Fibroblast of lung (primary cell): ENCODE results near the gene CHIT1. TPM values are rescaled to one million over a fixed set of nuclear protein-coding genes. Genes with fewer than 3 reads are reported as not detected.

Experiments
- DNase-seq, 2 donors: peaks; one replicate each; pipeline versions ENCODE4 v3.0.0 to v3.0.0-alpha.2; 2010; ENCODE audit warnings: low read depth in 2 of 2
- H2AFZ ChIP-seq: 2 replicates; pipeline ENCODE4 v1.5.1; 2012; ENCODE audit warnings: low read length, control low read depth, inconsistent platforms
- H3K27ac ChIP-seq: 2 replicates; pipeline ENCODE4 v1.5.1; 2011; ENCODE audit warnings: low read length, control low read depth; ENCODE audit not compliant: insufficient read depth
- H3K27me3 ChIP-seq: 2 replicates; pipeline ENCODE4 v1.5.1; 2011; ENCODE audit warnings: mild to moderate bottlenecking, low read length; ENCODE audit not compliant: control insufficient read depth, insufficient read depth
- H3K36me3 ChIP-seq: 2 replicates; pipeline ENCODE4 v1.5.1; 2011; ENCODE audit warnings: low read length; ENCODE audit not compliant: control insufficient read depth, insufficient read depth
- H3K4me1 ChIP-seq: 2 replicates; pipeline ENCODE4 v1.5.1; 2011; ENCODE audit warnings: low read length; ENCODE audit not compliant: control insufficient read depth, insufficient read depth; ENCODE audit errors: extremely low read depth
- H3K4me2 ChIP-seq: 2 replicates; pipeline ENCODE4 v1.5.1; 2011; ENCODE audit warnings: low read length, control low read depth; ENCODE audit not compliant: insufficient read depth; ENCODE audit errors: extremely low read depth
- H3K4me3 ChIP-seq, 4 experiments: fragments of 200-600 bp in 1 of 4; sonication (generic) in 1 of 4; replicated peaks in 1 of 4; 2 replicates each; pipeline ENCODE4 v1.5.1; 2011 to 2016; ENCODE audit warnings: low read length in 4 of 4, low read depth in 3 of 4, mild to moderate bottlenecking in 3 of 4, control low read depth in 2 of 4, inconsistent platforms in 1 of 4, mixed read lengths in 1 of 4; ENCODE audit not compliant: insufficient read depth in 1 of 4; ENCODE audit errors: control extremely low read depth in 1 of 4
- H3K79me2 ChIP-seq: 2 replicates; pipeline ENCODE4 v1.5.1; 2012; ENCODE audit warnings: mild to moderate bottlenecking, low read length, inconsistent platforms; ENCODE audit not compliant: control insufficient read depth, insufficient read depth
- H3K9ac ChIP-seq: 2 replicates; pipeline ENCODE4 v1.5.1; 2011; ENCODE audit warnings: mild to moderate bottlenecking, low read length, control low read depth; ENCODE audit not compliant: insufficient read depth
- H3K9me3 ChIP-seq: 2 replicates; pipeline ENCODE4 v1.5.1; 2012; ENCODE audit warnings: low read depth, low read length; ENCODE audit not compliant: control insufficient read depth, insufficient read depth
- H4K20me1 ChIP-seq: 2 replicates; pipeline ENCODE4 v1.5.1; 2011; ENCODE audit warnings: low read length; ENCODE audit not compliant: control insufficient read depth, insufficient read depth; ENCODE audit errors: extremely low read depth
- EZH2 ChIP-seq: IDR thresholded peaks from 2 replicates; pipeline ENCODE4 v1.5.1; 2012; ENCODE audit warnings: low read length, control low read depth, mild to moderate bottlenecking; ENCODE audit errors: missing control alignments
- polyA plus RNA-seq, 2 donors: library from polyadenylated mRNA; depleted of rRNA in 1 of 2; stranded (reverse) in 1 of 2; unstranded in 1 of 2; fragments of >200 nt; gene quantifications; 2 replicates each; pipeline ENCODE4 v1.2.1, GENCODE V29; 2011 to 2012; ENCODE audit warnings: missing spikeins in 1 of 2
- total RNA-seq: library from RNA; depleted of rRNA; stranded (reverse); fragments of >200 nt; gene quantifications from 2 replicates; pipeline ENCODE4 v1.2.1, GENCODE V29; 2014
- TF ChIP-seq, protein P1 (sequence below), 2 donors: IDR thresholded peaks in 1 of 2; conservative IDR thresholded peaks in 1 of 2; 1 replicate in 1 of 2; 2 replicates in 1 of 2; pipeline ENCODE4 v1.5.1; 2011 to 2012; ENCODE audit warnings: low read length in 2 of 2, control low read depth in 1 of 2, inconsistent platforms in 1 of 2, low read depth in 1 of 2, mild to moderate bottlenecking in 1 of 2

Gene CHIT1
- total and polyA plus RNA-seq, 2 donors (not counting 1 experiment from before 2014, with no cell fraction given), result not detected

DNA sequence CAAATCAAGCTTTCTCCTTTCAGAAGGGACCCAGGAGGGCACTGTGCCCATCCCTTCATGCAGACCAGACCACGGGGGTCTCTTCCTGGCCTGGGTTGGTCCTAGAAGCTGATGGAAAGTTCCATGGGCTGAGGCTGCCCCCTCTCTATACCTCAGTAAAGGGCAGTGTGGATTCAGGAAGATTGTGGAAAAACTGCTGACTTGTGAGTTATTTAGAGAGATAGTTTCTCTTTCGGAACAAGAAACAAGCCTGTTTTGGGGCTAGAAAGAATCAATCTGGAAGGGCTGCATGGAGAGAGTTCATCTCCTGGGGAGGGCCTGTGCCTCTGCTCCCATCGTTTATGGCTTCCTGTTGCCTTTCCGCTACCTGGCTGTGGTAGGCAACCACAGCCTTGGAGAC is 803 bp downstream of the CHIT1 start:
- TF ChIP-seq, protein P1, sequence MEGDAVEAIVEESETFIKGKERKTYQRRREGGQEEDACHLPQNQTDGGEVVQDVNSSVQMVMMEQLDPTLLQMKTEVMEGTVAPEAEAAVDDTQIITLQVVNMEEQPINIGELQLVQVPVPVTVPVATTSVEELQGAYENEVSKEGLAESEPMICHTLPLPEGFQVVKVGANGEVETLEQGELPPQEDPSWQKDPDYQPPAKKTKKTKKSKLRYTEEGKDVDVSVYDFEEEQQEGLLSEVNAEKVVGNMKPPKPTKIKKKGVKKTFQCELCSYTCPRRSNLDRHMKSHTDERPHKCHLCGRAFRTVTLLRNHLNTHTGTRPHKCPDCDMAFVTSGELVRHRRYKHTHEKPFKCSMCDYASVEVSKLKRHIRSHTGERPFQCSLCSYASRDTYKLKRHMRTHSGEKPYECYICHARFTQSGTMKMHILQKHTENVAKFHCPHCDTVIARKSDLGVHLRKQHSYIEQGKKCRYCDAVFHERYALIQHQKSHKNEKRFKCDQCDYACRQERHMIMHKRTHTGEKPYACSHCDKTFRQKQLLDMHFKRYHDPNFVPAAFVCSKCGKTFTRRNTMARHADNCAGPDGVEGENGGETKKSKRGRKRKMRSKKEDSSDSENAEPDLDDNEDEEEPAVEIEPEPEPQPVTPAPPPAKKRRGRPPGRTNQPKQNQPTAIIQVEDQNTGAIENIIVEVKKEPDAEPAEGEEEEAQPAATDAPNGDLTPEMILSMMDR (conservative IDR thresholded peaks at IDR 0.05 in 1 of 2, IDR thresholded peaks at IDR 0.05 in 1 of 2; ENCODE audit: low read depth in 1 of 2, low read length in 2 of 2), result no peak
- no peak for TF ChIP-seq EZH2
- no peak overlapping the region for H3K4me2 ChIP-seq
- H3K36me3 ChIP-seq, result no peaks in the 10 kb centered on the region
- H3K9me3 ChIP-seq, result no peaks in the 10 kb centered on the region
- H3K4me1 ChIP-seq, result no peaks in the 10 kb centered on the region
- no peak for DNase-seq
- no peaks in the 10 kb centered on the region for H4K20me1 ChIP-seq
- H3K4me3 ChIP-seq, result no peak overlapping the region
- no peak overlapping the region for H3K27ac ChIP-seq
- H2AFZ ChIP-seq, result no peak overlapping the region
- H3K9ac ChIP-seq, result no peak overlapping the region
- no peaks in the 10 kb centered on the region for H3K79me2 ChIP-seq
- H3K27me3 ChIP-seq, result peaks cover 30% of the 10 kb centered on the region

DNA sequence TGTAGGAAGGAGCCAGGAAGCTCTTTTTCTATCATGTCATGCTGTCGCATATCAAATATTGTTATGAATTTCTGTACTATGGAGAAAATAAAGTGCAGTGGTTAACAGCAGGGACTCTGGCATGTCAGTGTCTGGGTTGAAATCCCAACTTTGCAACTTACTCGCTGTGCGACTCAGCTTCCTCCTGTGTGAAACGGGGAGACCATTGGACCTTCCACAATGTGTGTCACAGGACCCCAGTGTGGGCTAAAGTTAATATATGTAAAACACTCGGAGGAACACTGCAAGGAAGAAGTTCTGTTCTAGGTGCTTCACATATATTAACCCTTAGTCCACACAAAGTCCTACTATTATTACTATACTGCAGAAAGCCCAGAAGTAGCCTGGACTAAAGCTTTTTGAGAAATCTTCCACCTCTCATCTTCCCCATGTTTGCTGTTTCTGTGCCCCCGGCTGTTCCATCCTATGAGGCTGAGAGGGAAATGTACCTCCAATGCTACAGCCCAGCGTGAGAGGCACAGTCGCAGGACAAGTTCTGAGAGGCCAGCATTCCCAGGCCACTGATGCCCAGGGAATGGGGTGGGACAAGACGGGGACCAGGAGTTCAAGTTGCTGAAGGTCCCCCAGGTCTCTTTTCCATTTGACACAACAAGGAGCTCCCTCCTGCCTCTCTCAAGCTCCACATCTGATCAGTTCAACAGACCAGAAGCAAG is 1.9 kb downstream of the CHIT1 start:
- Histone ChIP-seq H3K27ac (no peak overlapping the region), H3K36me3 (no peaks in the 10 kb centered on the region), H3K9me3 (no peaks in the 10 kb centered on the region), H3K4me1 (no peaks in the 10 kb centered on the region), H3K9ac (no peak overlapping the region), H3K27me3 (peaks cover 33% of the 10 kb centered on the region), H4K20me1 (no peaks in the 10 kb centered on the region), H3K79me2 (no peaks in the 10 kb centered on the region), H2AFZ (no peak overlapping the region), H3K4me3 (no peak overlapping the region), H3K4me2 (no peak overlapping the region)
- DNase-seq, result no peak
- TF ChIP-seq, protein P1 (conservative IDR thresholded peaks at IDR 0.05 in 1 of 2, IDR thresholded peaks at IDR 0.05 in 1 of 2; ENCODE audit: low read depth in 1 of 2, low read length in 2 of 2), result no peak
- no peak for TF ChIP-seq EZH2

DNA sequence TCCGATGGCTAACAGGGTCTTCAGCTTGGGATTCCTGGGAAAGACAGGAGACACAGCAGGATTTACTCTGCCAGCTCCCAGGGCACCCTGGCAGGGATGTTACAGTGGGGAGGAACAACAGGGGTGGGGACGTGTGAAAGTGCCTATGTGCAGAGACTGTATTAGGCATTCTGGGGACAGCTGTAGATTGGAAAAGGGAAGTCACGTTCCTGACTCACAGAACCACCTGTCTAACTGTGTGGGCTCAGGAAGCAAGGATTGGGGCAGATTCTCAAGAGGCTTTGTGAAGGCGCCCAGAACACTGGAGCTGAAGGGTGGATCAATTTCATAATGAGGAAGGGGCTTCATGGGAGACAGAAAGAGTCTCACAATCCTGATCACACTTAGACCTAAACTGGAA is 4.4 kb downstream of the CHIT1 start:
- no peaks in the 10 kb centered on the region for H4K20me1 ChIP-seq
- H3K9me3 ChIP-seq, result no peaks in the 10 kb centered on the region
- peaks cover 33% of the 10 kb centered on the region for H3K27me3 ChIP-seq
- no peak overlapping the region for H3K4me3 ChIP-seq
- H3K79me2 ChIP-seq, result no peaks in the 10 kb centered on the region
- no peak overlapping the region for H3K9ac ChIP-seq
- no peak overlapping the region for H2AFZ ChIP-seq
- H3K4me2 ChIP-seq, result no peak overlapping the region
- TF ChIP-seq, protein P1 (conservative IDR thresholded peaks at IDR 0.05 in 1 of 2, IDR thresholded peaks at IDR 0.05 in 1 of 2; ENCODE audit: low read depth in 1 of 2, low read length in 2 of 2), result no peak
- no peak for TF ChIP-seq EZH2
- no peaks in the 10 kb centered on the region for H3K36me3 ChIP-seq
- no peak for DNase-seq
- H3K27ac ChIP-seq, result no peak overlapping the region
- H3K4me1 ChIP-seq, result no peaks in the 10 kb centered on the region
